Dendritic cell treated with granulocyte-macrophage colony-stimulating factor and Interleukin-4, amounts not matched to agents 40 ng/mL and 50 ng/mL, for 4 days (primary cell): ENCODE data around the gene NKX1-2.
A peak's percentile ranks its signal among the peaks of the same experiment; 100 is the strongest.

ENCODE experiments used
- H3K27ac Mint-ChIP-seq: one replicate; pipeline ENCODE4 v1.8.0; 2022; ENCODE audit warnings: mild to moderate bottlenecking, mixed read lengths
- H3K27me3 Mint-ChIP-seq: one replicate; pipeline ENCODE4 v1.8.0; 2022; ENCODE audit warnings: mild to moderate bottlenecking, mixed read lengths
- H3K36me3 Mint-ChIP-seq: one replicate; pipeline ENCODE4 v1.8.0; 2022; ENCODE audit warnings: low read depth, mixed read lengths
- H3K4me1 Mint-ChIP-seq: one replicate; pipeline ENCODE4 v1.8.0; 2022; ENCODE audit warnings: low read depth, mixed read lengths
- H3K4me3 Mint-ChIP-seq: one replicate; pipeline ENCODE4 v1.8.0; 2022; ENCODE audit warnings: mild to moderate bottlenecking, moderate library complexity, mixed read lengths
- H3K9me3 Mint-ChIP-seq: one replicate; pipeline ENCODE4 v1.8.0; 2022; ENCODE audit warnings: mixed read lengths
- intact Hi-C: fragments of 100-400 bp; cut with micrococcal nuclease; formaldehyde crosslinking; loops from one replicate; pipeline ENCODE4 v1.15.0; 2022

The NKX1-2 gene

DNA sequence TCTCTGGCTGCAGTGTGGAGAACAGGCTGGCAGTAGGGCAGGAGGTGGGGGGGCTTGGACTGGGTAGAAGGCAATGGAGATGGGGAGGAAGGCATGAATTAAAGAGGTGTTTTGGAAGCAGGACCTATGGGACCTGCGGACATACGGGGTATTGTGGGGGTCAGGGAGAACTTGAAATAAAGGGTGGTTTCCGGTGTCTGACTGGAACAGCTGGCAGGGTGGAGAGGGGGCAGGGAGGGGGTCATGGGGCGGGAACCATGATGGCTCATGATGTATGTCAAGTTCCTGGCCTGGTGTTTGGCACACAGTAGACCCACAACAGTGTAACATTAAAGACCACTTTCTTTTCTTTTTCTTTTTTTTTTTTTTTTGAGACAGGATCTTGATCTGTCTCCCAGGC, 17.3 kb upstream of the NKX1-2 start:
- Mint-ChIP-seq H3K9me3 (no peaks in the 10 kb centered on the region), H3K4me1 (peaks cover 15% of the 10 kb centered on the region), H3K27ac (no peak overlapping the region), H3K4me3 (no peak overlapping the region), H3K27me3 (no peaks in the 10 kb centered on the region), H3K36me3 (no peaks in the 10 kb centered on the region)
- intact Hi-C loops, result no loop called here

DNA sequence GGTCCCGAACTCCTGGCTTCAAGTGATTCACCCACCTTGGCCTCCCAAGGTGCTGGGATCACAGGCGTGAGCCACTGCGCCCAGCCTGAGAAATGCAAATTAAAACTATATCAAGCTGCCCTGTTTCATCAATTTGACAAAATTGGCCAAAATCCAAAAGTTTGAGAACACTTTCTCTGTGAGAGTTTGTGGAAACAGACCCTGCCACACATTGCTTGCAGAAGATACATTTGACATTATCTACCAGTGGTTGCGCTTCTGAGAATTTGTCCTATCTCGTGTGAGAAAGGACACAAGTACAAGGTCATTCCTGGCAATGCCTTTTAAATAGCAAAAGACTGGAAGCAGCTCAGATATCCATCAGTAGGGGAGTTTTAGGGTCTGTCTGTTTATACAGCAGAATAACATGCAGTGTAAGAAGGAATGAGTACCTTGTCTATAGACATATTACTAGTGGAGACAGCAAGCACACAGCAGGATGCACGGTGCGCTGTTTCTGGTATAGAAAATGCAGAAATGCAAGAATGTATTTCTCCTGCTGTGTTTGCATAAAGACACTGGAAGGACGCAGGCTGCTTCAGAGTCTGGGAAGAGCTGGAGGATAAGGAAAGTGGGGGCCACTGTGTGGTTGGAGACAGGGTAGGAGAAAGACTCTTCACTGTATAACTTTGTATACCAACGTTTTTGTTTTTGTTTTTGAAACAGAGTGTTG, 16.1 kb upstream of the NKX1-2 start:
- Mint-ChIP-seq H3K4me3 (no peak overlapping the region), H3K36me3 (no peaks in the 10 kb centered on the region), H3K27ac (no peak overlapping the region), H3K27me3 (no peaks in the 10 kb centered on the region), H3K9me3 (no peaks in the 10 kb centered on the region), H3K4me1 (peaks cover 21% of the 10 kb centered on the region)
- intact Hi-C loops, result no loop called here

DNA sequence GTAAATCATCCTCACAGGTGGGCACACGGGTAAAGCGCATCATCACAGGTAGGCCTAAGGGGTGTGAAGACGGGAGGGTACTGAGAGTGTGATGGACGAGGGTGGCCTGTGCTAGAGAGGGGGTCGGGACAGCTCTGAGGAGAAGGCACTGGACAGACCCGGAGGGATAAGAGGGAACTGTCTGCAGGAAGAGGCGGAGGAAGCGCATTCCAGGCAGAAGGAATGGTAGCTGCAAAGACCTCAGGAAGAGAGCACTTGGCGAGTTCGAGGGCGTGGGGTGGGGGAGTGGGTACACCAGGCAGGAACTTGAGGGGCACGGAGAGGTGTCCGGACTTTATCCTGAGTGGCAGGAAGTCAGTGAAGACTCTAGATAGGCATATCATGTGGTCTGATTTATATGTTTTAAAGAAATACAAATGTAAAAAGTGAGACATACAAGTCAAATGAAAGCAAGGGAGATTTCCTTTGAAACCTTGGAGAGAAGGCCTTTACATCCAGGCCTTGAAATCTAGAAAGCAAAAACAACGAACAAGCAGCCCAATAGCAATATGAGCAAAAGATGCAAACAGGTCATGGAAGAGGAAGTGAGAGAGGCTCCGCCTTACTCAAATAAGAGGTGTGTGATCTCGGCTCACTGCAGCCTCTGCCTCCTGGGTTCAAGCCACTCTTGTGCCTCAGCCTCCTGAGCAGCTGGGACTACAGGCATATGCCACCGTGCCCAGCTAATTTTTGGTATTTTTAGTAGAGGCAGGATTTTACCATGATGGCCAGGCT, 15.4 kb upstream of the NKX1-2 start:
- intact Hi-C loops, result no loop called here
- Mint-ChIP-seq H3K27ac (peak overlapping the region; percentile 36), H3K36me3 (no peaks in the 10 kb centered on the region), H3K27me3 (no peaks in the 10 kb centered on the region), H3K4me1 (peaks cover 21% of the 10 kb centered on the region), H3K9me3 (no peaks in the 10 kb centered on the region), H3K4me3 (no peak overlapping the region)

DNA sequence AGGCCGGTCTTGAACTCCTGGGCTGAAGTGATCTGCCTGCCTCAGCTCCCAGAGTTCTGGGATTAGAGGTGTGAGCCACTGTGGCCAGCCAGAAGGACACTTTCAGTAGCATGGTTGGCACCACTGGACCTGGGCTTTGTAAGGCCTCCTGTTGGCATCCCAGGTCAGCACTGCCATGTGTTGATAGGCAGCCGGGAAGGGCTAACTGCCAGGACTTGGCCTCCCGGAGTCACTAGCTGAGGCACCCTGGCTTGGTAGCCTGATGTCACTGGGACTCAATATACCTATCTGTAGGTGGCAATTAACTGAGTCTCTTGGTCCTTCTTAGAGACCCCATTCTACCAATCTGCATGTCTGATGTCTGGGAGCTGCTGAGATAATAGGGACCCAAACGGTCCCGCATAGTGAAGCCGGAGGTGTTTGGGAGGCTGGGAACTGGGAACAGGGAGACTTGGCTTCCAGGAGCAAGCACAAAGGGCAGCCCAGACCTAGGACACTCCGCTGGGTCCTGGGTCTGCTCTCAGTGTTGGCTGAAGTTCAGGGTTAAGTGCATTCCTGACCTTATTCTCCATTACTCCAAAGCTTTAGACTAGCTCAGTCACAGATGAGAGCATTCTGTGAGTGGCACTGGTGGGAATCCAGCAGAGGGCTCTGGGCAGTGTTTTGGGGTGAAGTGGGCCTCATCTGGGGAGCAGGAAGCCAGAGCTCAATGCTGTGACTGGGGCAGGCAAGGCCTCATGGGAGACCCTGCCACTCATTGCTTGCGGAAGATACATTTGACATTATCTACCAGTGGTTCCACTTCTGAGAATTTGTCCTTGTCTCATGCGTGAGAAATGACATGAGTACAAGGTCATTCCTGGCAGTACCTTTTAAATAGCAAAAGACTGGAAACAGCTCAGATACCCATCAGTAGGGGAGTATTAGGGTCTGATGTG, 14.5 kb upstream of the NKX1-2 start:
- Mint-ChIP-seq H3K36me3 (no peaks in the 10 kb centered on the region), H3K27ac (peak overlapping the region; percentile 36), H3K9me3 (no peaks in the 10 kb centered on the region), H3K4me3 (no peak overlapping the region), H3K27me3 (no peaks in the 10 kb centered on the region), H3K4me1 (peaks cover 21% of the 10 kb centered on the region)
- intact Hi-C loops, result loop anchor here (5.0 kb wide), 1 partner anchor 47 kb away; the partner anchor contains the start of gene OAT

DNA sequence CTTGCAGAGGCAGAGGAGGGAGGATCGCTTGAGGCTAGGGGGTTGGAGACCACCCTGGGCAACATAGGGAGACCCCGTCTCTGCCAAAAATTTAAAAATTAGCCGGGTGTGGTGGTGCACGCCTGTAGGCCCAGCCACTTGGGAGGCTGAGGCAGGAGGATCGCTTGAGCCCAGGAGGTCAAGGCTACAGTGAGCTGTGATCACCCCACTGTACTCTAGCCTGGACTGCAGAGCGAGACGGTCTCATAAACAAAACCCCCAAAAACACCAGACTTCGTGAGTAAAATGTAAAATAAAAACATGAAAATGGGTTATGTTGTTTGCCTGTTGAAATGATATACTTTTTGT, 12.5 kb upstream of the NKX1-2 start:
- Mint-ChIP-seq H3K27ac (peak overlapping the region; percentile 87), H3K36me3 (no peaks in the 10 kb centered on the region), H3K4me3 (peak overlapping the region; percentile 82), H3K4me1 (peaks cover 21% of the 10 kb centered on the region), H3K27me3 (peaks cover 11% of the 10 kb centered on the region), H3K9me3 (no peaks in the 10 kb centered on the region)
- intact Hi-C loops, result loop anchor here (5.0 kb wide), 1 partner anchor 45 kb away; the partner anchor contains the start of gene OAT

DNA sequence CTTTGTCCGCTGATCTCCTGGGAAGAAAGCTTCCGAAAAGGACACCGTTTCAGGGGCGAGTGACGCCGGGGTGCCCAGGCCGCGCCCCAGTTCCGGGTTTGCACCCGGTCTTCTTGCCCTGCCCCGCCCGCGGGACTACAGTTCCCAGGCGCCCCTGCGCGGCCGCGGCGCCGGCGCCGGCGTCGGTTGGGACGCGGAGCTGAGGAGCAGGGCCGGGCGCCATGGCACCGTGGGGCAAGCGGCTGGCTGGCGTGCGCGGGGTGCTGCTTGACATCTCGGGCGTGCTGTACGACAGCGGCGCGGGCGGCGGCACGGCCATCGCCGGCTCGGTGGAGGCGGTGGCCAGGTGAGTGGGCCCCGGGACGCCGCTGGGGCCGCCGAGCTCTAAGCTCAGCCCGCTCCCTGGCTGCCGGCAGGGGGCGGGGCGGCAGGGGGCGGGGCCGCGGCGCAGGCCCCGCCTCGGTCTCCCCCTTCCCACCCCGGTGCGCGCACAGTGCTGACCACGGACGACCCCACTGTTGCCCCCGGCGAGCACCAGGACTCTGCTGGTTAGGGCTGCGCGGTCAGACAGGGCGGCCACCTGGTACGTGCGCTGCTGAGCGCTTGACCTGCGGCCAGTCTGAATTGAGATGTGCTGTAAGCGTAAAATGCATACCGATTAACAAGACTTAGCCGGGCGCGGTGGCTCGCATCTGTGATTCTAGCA, 12.0 kb upstream of the NKX1-2 start, which contains the start of gene LHPP:
TSS of gene LHPP (plus strand) at position 182 of the 706 bp plus-strand sequence. CDS start at position 222, 40 bp downstream.
- peaks cover 21% of the 10 kb centered on the region for H3K4me1 Mint-ChIP-seq
- H3K9me3 Mint-ChIP-seq, result no peaks in the 10 kb centered on the region
- intact Hi-C loops, result loop anchor here (5.0 kb wide), 1 partner anchor 44 kb away; the partner anchor contains the start of gene OAT
- H3K4me3 Mint-ChIP-seq, result peak within 1 kb of the TSS; percentile 82
- no peaks in the 10 kb centered on the region for H3K36me3 Mint-ChIP-seq
- H3K27ac Mint-ChIP-seq, result peak within 1 kb of the TSS; percentile 87
- peaks cover 15% of the 10 kb centered on the region for H3K27me3 Mint-ChIP-seq

DNA sequence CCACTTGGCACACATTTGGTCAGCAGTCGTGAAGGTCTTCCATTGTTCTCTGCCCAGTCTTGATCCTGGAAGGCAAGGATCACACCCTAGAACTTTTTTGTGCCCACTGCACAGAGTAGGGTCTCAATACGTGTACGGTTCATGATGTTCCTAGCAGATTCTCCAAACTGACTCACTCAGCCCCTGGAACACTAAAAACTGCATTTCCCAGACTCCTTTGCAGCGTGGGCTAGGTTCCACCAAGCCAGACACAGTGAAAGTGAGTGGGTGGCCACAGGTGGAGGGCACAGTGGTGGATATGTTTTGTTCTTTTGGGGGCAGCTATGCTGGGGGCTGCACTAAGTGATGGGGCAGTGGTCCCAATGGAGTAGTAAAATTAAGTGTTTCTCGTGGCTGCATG, 10.3 kb upstream of the NKX1-2 start:
- H3K4me1 Mint-ChIP-seq, result peaks cover 15% of the 10 kb centered on the region
- H3K36me3 Mint-ChIP-seq, result no peaks in the 10 kb centered on the region
- peaks cover 31% of the 10 kb centered on the region for H3K27me3 Mint-ChIP-seq
- intact Hi-C loops, result loop anchor here (5.0 kb wide), 1 partner anchor 43 kb away; the partner anchor contains the start of gene OAT
- H3K9me3 Mint-ChIP-seq, result no peaks in the 10 kb centered on the region
- H3K4me3 Mint-ChIP-seq, result no peak overlapping the region
- no peak overlapping the region for H3K27ac Mint-ChIP-seq

DNA sequence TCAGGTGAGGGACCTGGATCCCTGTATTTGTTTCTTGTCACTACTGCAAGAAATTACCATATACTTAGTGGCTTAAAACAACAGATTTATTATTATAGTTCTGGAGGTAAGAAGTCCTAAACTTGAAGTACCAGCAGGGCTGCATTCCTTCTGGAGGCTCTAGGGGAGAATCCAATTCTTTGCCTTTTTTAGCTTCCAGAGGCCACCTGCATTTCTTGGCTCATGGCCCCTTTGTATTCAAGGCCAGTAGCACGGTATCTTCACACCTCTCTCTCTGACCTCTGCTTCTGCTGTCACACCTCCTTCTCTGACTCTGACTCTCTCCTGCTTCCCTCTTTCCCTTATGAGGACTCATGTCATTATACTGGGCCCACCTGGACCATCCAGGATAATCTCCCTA, 9.6 kb upstream of the NKX1-2 start:
- H3K27ac Mint-ChIP-seq, result no peak overlapping the region
- H3K9me3 Mint-ChIP-seq, result no peaks in the 10 kb centered on the region
- H3K27me3 Mint-ChIP-seq, result peaks cover 39% of the 10 kb centered on the region
- no peaks in the 10 kb centered on the region for H3K36me3 Mint-ChIP-seq
- intact Hi-C loops, result no loop called here
- peaks cover 7% of the 10 kb centered on the region for H3K4me1 Mint-ChIP-seq
- no peak overlapping the region for H3K4me3 Mint-ChIP-seq

DNA sequence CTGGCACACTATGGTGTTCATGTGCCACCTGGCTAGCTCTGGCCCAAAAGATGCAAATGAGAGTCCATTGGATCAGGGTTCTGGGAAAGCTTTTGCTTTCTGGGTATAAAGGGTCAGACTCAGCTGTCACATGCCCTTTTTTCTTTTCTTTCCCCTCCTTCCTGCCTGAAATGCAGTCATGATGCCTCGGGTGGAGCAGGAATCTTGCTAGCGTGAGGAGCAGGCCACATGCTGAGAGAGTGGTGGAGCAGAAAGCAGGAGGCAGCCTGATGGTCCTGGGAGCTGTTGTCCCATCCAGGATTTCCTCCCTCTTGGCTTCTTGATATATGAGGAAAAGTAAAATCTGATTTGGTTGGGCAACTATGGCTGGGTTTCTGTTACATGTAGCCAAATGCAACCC, 9.1 kb upstream of the NKX1-2 start:
- Mint-ChIP-seq H3K4me3 (no peak overlapping the region), H3K27ac (no peak overlapping the region), H3K4me1 (peaks cover 5% of the 10 kb centered on the region), H3K9me3 (no peaks in the 10 kb centered on the region), H3K27me3 (peaks cover 42% of the 10 kb centered on the region), H3K36me3 (no peaks in the 10 kb centered on the region)
- intact Hi-C loops, result no loop called here

DNA sequence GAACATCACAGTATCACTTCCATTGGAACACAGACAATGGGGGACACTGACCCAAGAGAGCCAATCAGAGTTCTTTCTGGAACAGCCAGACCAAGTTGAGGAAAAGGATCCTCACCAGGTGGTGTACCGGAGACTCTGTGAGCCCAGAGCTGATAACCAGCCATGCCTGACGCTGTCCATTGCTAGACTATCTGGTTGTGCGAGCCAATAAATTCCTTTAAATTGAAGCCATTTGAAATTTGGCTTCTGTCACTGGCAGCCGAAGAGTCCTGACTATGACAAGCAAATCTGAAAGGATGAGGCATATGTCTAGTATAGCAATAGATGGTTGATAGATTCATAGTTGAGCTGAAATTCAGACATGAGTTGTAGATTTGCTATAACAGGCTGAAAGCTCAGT, 8.6 kb upstream of the NKX1-2 start:
- Mint-ChIP-seq H3K4me3 (no peak overlapping the region), H3K9me3 (no peaks in the 10 kb centered on the region), H3K27me3 (peaks cover 46% of the 10 kb centered on the region), H3K4me1 (peaks cover 5% of the 10 kb centered on the region), H3K36me3 (no peaks in the 10 kb centered on the region), H3K27ac (no peak overlapping the region)
- intact Hi-C loops, result no loop called here

DNA sequence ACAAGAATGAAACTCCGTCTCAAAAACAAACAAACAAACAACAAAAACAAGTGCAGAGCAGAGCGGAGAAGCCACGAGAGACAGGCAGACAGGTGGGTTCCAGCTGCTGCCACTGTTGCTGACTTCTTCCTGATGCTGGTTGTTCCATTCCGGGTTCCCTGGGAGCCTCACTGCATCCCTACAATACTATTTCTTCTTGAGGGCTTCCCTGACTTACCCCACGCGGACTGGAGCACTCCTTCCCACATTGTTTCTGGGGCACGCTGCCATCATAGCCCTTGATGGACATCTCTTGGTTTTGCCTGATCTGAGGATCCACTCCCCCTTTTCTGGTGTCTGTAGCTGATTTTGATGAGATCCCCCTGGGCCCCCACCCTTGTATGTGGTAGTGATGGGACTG, 5.6 kb upstream of the NKX1-2 start:
- H3K4me1 Mint-ChIP-seq, result no peaks in the 10 kb centered on the region
- peaks cover 77% of the 10 kb centered on the region for H3K27me3 Mint-ChIP-seq
- intact Hi-C loops, result no loop called here
- no peak overlapping the region for H3K27ac Mint-ChIP-seq
- H3K9me3 Mint-ChIP-seq, result no peaks in the 10 kb centered on the region
- H3K4me3 Mint-ChIP-seq, result no peak overlapping the region
- no peaks in the 10 kb centered on the region for H3K36me3 Mint-ChIP-seq

DNA sequence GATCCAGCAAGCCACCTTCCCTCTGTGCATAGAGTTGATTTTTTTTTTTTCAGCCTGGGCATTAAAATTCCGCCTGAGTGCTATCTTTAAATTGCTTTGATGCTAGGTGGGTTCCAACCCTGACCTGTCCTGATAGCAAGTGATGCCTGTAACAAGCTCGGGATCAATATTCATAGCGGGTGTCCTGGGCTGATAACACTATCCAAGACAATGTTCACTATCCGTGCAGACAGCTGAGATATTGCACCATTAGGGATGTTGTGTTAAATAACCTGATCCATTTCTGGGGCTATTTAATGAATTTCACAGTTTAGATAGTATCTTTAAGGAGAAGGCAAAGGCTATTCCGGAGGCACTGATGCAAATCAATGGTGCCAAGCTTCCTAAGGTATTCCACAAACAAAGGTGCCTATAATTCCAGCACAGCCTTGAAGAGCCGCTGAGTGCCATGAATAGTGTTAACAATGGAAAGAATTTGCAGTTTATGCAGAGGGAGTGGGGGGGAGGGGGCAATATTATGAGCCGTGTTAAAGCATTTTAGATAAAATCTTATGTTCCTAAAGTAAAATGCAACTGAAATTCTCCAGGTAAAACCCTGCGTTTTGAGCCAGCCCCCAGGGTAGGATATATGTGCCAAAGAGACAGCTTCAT, 4.2 kb upstream of the NKX1-2 start:
- intact Hi-C loops, result no loop called here
- Mint-ChIP-seq H3K4me1 (peaks cover 2% of the 10 kb centered on the region), H3K4me3 (no peak overlapping the region), H3K9me3 (no peaks in the 10 kb centered on the region), H3K27ac (no peak overlapping the region), H3K36me3 (no peaks in the 10 kb centered on the region), H3K27me3 (peaks cover 88% of the 10 kb centered on the region)

DNA sequence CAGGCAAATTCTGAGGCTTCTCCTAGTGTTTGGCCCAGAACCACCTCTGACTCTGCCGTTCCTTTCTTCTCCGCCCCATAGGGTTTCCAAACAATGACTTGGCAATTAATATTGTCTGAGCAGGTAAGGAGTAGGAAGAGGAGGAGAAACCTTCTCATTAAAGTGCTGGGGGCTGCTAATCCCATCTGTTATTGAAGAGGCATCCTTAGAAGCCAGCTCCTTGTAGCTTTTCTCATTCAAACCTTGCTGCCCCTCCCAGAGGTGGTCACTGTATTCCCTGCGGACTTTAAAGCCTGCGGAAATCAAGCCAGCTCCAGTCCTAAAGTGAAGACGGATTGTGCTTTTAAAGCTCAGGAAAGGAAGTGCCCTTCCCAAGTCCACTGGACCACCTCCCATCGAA, 1.4 kb upstream of the NKX1-2 start:
- Mint-ChIP-seq H3K27me3 (peaks cover 95% of the 10 kb centered on the region), H3K4me3 (no peak overlapping the region), H3K27ac (no peak overlapping the region), H3K36me3 (no peaks in the 10 kb centered on the region), H3K4me1 (peaks cover 15% of the 10 kb centered on the region), H3K9me3 (no peaks in the 10 kb centered on the region)
- intact Hi-C loops, result no loop called here
